ENCODE results near the gene MLLT1. TPM values are rescaled to one million over a fixed set of nuclear protein-coding genes. Genes with fewer than 3 reads are reported as not detected.

MLLT1 gene
- total RNA-seq, 1 experiment from 2014 or later: 60.0 TPM

GRCh38 chr19:6269101-6269886 is 10.5 kb downstream of the MLLT1 start:
- Mint-ChIP-seq H3K9me3 (ENCODE audit: unreplicated experiment) (no peaks in the 10 kb centered on the region), H3K27me3 (ENCODE audit: insufficient read depth, unreplicated experiment) (no peaks in the 10 kb centered on the region), H3K27ac (ENCODE audit: unreplicated experiment) (no peak overlapping the region), H3K4me3 (ENCODE audit: unreplicated experiment) (no peak overlapping the region), H3K4me1 (ENCODE audit: low read depth, unreplicated experiment) (no peaks in the 10 kb centered on the region), H3K36me3 (ENCODE audit: insufficient read depth, unreplicated experiment) (peaks cover 48% of the 10 kb centered on the region)
- no peaks in the 10 kb centered on the region for H3K9me3 ChIP-seq
- intact Hi-C loops (cut with micrococcal nuclease; ENCODE audit: unreplicated experiment): no loop called here
- DNase-seq: no peak
- no TSS peak for BruUV-seq (replicated peaks)
- CTCF ChIA-PET: no interaction called here
- no peak overlapping the region for H3K4me3 ChIP-seq (ENCODE audit: low read depth, low read length)
- no peak for TF ChIP-seq CTCF (IDR thresholded peaks at IDR 0.05; ENCODE audit: insufficient read depth in 1 of 2, low read depth in 1 of 2, low read length in 1 of 2, severe bottlenecking in 1 of 2, unreplicated experiment in 1 of 2)
- H3K4me1 ChIP-seq: no peaks in the 10 kb centered on the region
- POLR2A ChIA-PET: no interaction called here
- H3K27me3 ChIP-seq (replicated peaks; ENCODE audit: control insufficient read depth, insufficient read depth, low read length): no peaks in the 10 kb centered on the region
- peaks cover 1% of the 10 kb centered on the region; the same call in 1 of the 2 replicates for H3K36me3 ChIP-seq (ENCODE audit: control insufficient read depth, insufficient read depth, low read length)

GRCh38 chr19:6268382-6268771 is 11.4 kb downstream of the MLLT1 start:
- Mint-ChIP-seq H3K27ac (ENCODE audit: unreplicated experiment) (no peak overlapping the region), H3K36me3 (ENCODE audit: insufficient read depth, unreplicated experiment) (peaks cover 52% of the 10 kb centered on the region)

More at GRCh38 chr19:6268382-6268771, 11.4 kb downstream of the MLLT1 start:
- no peaks in the 10 kb centered on the region for H3K4me1 Mint-ChIP-seq (ENCODE audit: low read depth, unreplicated experiment)
- no peaks in the 10 kb centered on the region for H3K27me3 Mint-ChIP-seq (ENCODE audit: insufficient read depth, unreplicated experiment)
- CTCF ChIA-PET: no interaction called here
- Histone ChIP-seq H3K4me3 (ENCODE audit: low read depth, low read length) (no peak overlapping the region), H3K9me3 (no peaks in the 10 kb centered on the region), H3K4me1 (no peaks in the 10 kb centered on the region), H3K27me3 (replicated peaks; ENCODE audit: control insufficient read depth, insufficient read depth, low read length) (no peaks in the 10 kb centered on the region), H3K36me3 (ENCODE audit: control insufficient read depth, insufficient read depth, low read length) (peaks cover 1% of the 10 kb centered on the region; the same call in 1 of the 2 replicates)
- POLR2A ChIA-PET: no interaction called here
- no peaks in the 10 kb centered on the region for H3K9me3 Mint-ChIP-seq (ENCODE audit: unreplicated experiment)
- no TSS peak for BruUV-seq (replicated peaks)
- DNase-seq: no peak
- no peak overlapping the region for H3K4me3 Mint-ChIP-seq (ENCODE audit: unreplicated experiment)
- intact Hi-C loops (cut with micrococcal nuclease; ENCODE audit: unreplicated experiment): no loop called here
- no peak for TF ChIP-seq CTCF (IDR thresholded peaks at IDR 0.05; ENCODE audit: insufficient read depth in 1 of 2, low read depth in 1 of 2, low read length in 1 of 2, severe bottlenecking in 1 of 2, unreplicated experiment in 1 of 2)

Measured in Caco-2 (cell line).